GM19238 (cell line): ENCODE data around the gene ATG16L1.

Source experiments
- DNase-seq: peaks from one replicate; pipeline ENCODE4 v3.0.0; 2011; ENCODE audit warnings: low spot score; ENCODE audit not compliant: insufficient read length

Gene ATG16L1

GRCh38 chr2:233289648-233290047 is 38.2 kb downstream of the ATG16L1 start:
- no peak for DNase-seq

- no peak for DNase-seq
These were observed 38.8 kb downstream of the ATG16L1 start for GRCh38 chr2:233290051-233290845.

- no peak for DNase-seq
These were observed 44.4 kb downstream of the ATG16L1 start for GRCh38 chr2:233295891-233296290.

GRCh38 chr2:233297076-233297475 is 45.6 kb downstream of the ATG16L1 start:
- DNase-seq: no peak

GRCh38 chr2:233300401-233300800 is 48.9 kb downstream of the ATG16L1 start:
- no peak for DNase-seq

- no peak for DNase-seq
These were observed 49.8 kb downstream of the ATG16L1 start for GRCh38 chr2:233301248-233301647.

- no peak for DNase-seq
These were observed 50.3 kb downstream of the ATG16L1 start for GRCh38 chr2:233301811-233302210.

GRCh38 chr2:233303252-233303651 is 51.8 kb downstream of the ATG16L1 start:
- DNase-seq: no peak

GRCh38 chr2:233307565-233307964 is 56.1 kb downstream of the ATG16L1 start, which contains the start of gene SAG:
Gene SAG, plus strand, starts transcription at chr2:233307816. Its CDS starts 1,374 bp downstream, at chr2:233309190.
- DNase-seq: no peak

- no peak for DNase-seq
These were observed 59.9 kb downstream of the ATG16L1 start for GRCh38 chr2:233311241-233311926.

- DNase-seq: no peak
These were observed 61.4 kb downstream of the ATG16L1 start for GRCh38 chr2:233312874-233313273.

- DNase-seq: no peak
These were observed 62.9 kb downstream of the ATG16L1 start for GRCh38 chr2:233314180-233314925.

GRCh38 chr2:233317196-233317943 is 65.9 kb downstream of the ATG16L1 start:
- no peak for DNase-seq

- no peak for DNase-seq
These were observed 67.8 kb downstream of the ATG16L1 start for GRCh38 chr2:233319256-233319655.

GRCh38 chr2:233320470-233320869 is 69.0 kb downstream of the ATG16L1 start:
- DNase-seq: no peak

- DNase-seq: no peak
These were observed 69.7 kb downstream of the ATG16L1 start for GRCh38 chr2:233321166-233321565.

- DNase-seq: no peak
These were observed 72.4 kb downstream of the ATG16L1 start for GRCh38 chr2:233323851-233324250.

GRCh38 chr2:233325256-233325655 is 73.8 kb downstream of the ATG16L1 start:
- no peak for DNase-seq

- no peak for DNase-seq
These were observed 74.3 kb downstream of the ATG16L1 start for GRCh38 chr2:233325814-233326213.

- DNase-seq: no peak
These were observed 75.0 kb downstream of the ATG16L1 start for GRCh38 chr2:233326500-233326899.

GRCh38 chr2:233328922-233329321 is 77.4 kb downstream of the ATG16L1 start:
- DNase-seq: no peak
